HG02798 (cell line): ENCODE data around the gene SPECC1L.

Experiments used
- ATAC-seq: cut with Tn5 transposase; IDR thresholded peaks from one replicate; pipeline ENCODE4 v1.9.1; 2021; ENCODE audit warnings: mild to moderate bottlenecking; ENCODE audit not compliant: unreplicated experiment, poor library complexity

SPECC1L gene

DNA sequence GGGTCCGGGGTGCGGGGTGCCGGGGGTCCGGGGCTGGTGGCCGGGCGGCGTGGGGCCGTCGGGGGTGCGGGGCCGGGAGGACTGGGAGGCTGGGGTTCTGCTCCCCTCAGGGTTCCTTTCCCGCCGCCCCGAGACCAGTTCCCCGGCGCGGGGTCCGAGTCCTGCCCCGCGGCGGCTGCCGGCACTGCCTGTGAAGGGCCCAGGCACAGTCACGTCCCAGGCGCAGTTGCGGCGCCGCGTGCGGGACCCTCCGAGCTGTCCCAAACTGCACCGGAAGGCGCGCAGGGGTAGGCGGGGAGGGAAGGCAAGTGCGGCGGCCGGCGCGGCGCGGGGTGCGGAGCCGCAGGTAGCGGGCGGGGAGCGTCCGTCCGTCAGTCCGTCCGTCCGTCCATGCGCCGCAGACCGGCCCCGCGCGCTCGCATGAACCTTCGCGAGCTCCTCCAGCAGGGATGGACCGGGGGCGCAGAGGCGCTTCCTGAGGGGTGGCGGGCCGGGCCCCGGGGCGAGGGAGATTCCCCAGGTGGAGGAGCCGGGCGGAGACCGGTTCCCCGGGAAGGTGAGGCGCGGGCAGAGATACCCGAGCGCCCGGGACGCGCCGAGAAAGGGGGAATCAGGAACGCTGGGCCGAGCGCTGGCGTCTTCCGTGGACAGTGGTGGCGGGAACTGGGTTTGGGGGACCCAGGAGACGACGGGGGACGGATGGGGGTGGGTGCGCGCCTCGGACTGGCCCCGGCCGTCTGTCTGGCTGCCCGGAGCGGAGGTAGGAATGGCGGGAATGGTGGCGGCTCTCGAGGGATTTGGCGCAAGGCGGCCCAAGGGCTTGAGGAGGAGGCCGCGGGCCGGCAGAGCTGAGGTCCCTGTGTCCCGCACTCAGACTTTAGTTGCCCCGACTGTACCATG lies 153.6 kb downstream of the SPECC1L start:
- no peak for ATAC-seq

DNA sequence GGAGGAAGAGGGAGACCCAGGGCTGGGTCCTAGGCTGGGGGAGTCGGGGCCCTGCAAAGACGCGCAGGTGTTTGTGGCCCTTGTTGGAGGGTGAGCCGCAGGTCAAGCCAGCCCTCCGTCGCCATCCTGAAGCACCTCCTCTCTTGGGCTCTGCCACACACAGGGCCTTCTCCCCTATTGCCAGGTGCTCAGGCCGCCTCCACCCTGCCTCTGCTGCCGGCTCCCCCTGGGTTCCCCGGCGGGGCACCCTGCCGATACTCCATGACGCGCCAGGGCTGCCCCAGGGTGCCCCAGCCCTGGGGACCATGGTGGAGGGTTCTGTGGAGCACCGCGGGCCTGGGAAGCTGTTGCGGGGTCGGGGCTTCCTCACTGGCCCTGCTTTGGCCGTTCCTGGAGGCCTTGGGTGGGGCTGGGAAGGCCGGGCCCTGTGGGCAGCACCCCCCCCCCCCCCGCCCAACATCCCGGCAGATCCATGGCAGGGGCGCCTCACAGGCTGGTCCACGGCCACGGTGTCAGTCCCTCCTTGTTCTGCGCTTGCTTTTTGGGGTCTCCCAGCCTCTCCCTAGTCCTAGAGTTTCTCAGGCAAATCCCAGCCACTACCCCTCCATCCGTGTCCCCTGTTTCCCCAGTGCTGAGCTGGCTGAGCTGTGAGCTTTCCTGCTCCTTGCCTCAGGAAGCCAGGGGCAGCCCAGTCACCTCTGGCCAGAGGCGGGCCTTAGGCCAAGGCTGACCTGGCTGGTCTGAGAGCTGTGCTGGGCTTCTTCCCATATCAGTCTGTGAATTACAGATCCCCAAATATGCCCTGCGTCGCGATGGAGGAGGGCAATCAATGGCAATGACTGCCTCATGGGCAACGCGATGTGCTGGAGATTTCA lies 154.5 kb downstream of the SPECC1L start:
- no peak for ATAC-seq

DNA sequence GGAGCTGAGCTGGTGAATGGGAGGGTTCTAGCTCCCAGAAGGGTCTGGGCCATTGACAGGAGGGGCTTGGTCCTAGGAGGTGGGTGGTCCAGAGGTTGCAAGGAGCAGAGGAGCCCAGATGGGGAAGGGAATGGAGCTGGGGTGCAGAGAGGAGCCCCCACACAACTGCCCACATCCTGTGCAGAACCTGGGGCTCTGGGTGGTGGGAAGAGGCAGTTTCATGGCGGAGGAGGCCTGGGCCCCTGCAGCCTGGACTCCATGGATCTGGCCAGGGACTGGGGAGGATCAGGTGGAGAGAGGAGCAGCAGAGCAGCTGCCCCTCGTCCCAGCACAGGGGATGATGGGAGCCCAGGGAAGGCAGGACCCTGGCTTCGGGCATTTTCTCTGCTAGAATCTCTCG lies 155.8 kb downstream of the SPECC1L start:
- ATAC-seq: no peak

DNA sequence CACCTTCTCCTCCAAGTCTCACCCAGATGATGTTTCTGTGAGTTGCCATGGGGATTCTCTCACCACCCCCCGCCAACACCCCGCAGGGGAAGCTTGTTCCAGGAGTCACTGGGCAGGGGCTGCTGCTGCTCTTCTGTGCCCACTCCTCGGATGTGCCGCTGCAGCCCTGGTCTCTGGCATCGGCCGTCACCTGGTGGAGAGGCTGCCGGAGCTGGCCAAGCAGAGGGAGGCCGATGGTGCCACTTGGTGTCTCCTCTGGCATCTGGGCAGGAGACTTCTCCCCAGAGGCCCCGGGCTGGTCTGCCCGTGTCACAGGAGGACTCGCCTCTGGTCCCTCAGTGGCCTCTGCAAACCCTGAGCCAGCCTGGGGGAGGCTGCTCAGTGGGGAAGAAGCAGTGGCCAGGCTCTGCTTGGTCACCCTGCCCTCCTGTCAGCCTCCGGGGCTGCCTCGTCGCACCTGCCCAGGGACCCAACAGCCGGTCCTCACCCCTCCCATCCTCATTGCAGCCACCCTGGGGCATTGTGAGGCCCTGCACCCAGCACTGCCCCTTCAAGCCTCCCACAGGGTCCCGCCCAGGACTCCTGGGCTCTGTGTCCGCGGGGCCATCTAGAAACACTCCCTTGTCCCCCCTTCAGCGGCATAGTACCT lies 156.3 kb downstream of the SPECC1L start:
- ATAC-seq: no peak

DNA sequence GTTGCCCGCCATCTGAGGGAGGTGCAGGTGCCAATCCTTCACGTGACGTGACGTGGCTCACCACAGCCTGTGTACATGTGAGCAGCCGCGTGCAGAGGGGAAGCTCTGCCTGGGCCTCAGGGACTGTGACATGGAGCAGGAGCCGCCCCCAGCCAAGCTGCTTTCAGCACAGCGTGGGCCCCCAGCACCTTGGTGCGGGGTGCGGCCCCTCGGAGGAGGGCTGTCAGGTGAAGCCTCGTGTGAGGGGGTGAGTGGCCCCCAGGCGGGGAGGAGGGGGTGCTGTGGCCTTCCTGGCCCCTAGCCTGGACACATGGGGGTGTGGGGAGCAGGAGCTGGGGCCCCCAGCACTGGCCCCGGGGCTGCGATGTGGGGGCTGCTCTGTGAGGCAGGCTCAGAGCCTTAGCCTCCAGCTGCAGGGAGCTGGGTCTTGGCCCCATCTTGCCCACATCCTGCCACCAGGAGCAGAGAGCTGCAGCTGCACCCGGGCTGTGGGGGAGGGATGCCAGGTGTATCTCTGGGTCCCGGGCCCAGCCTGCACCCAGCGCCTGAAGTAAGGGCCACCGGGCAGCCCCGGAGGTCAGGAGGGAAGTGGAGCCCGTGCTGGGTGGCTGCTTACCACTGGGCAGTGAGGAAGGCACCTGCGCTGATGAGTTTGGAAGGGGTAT lies 157.0 kb downstream of the SPECC1L start, which contains the start of gene ADORA2A:
Gene ADORA2A (plus strand): TSS at position 100 of the 665 bp plus-strand sequence. CDS start 5,806 bp downstream, outside the sequence.
- ATAC-seq: peak; percentile 59

DNA sequence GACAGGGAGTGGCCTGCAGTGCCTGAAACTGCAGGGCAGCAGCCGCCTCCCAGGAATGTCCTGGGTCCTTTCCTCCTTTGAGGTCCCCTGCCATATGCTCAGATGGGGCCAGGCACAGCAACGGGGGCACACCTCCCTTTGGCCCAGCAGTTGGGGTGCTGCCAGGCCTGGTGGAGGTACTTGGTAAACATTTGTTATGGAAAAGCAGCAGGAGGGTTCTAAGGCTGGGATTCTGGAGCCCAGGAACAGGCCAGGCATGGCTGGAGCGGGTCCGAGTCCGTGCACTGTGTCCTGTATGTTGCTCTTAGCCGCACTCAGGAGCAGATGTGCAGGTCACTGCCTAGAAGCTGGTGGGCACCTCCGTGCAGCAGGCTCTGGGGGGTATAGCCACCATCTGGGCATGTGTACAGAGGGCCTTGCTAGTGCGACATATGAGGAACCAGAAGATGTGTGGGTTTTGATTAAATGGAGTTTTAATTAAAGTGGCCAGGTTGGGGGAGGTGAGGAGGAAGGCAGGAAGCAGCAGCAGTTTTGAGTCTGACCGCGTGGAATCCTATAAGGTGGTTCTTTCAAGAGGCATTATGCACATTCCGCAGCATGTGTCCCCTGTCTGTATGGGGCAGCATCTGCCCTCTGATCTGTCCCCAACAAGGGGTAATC lies 158.2 kb downstream of the SPECC1L start:
- no peak for ATAC-seq

DNA sequence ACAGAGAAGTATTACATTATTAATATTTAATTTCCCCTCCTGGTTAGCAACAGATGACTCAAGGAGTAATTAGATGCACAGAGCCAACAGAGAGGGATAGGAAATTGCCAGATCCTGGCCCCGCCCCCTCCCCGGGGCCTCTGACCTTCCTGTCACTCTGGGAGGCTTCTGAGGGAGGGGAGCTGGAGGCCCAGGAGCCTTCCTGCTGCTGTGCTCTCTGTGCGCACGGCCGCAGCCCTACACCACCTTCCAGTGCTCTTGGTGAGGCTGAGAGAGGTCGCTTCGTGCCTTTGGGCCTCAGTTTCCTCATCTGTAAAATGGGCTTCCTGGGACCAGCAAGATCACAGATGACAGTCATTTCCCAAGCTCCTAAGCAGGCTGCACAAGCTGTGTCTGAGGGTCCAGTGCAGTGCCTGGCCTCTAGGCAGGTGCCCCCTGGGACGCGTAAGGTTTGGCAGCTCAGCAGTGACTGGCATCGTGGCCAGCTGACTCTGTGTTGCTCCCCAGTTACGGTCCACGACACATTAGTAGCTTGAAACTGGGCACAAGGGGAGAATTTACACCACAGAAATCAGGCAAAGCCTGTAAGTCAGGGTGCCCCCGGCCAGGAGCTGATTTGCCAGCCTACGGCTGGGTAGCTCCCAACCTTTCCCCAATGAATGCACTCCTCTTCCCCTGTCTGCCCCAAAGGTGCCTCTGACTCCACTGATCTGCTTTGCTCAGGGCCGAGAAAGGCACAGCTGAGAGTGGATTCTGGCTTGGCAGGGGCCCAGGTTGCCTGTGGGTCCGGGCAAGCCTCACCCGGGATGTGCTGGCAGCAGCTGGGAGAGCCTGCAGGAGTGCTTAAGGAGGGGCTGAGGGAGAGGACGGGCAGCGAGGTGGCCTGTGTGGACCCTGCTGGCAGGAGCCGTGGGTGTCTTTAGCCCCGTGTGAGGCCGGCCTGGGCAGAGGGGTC lies 159.1 kb downstream of the SPECC1L start:
- ATAC-seq: no peak

DNA sequence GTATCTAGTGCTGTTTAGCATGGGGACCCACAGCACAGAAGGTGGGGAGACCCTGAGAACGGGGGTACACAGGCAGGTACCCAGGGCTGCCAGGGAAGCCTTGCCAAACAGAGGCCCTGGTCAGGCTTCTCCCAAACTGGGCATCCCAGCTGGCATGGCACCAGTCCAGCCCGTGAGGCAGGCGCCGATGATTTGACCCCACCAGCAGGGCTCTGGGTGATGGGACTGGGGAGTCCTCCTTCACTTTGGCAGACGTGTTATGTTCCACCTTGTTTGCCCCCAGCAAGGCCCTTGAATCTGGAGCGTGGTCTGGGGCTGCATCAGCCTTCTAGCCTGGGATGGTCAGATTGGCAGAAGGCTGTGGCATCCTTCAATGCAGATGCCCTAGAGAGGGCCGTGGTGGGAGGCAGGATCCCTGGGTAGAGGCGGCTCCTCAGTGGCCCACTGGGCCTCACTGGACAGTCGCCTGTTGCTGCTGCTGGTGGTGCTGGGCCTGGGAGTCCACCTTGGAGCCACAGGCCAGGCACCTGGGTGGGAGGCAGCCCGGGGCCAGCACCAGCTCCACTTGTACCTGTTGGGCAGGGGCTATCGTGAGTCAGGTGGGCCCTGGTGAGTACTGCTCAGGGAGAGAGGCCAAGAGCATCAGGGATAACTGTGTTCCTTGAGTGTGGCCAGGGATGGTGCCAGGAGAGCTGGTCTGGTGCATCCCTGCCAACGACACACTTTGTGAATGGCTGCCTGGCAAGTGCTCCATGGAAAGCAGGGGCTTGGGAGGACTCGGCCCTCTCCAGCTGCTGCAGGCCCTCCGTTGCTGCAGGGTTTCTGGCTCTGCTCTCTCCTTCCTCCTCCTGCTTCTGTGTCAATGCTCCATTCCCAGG lies 160.0 kb downstream of the SPECC1L start:
- no peak for ATAC-seq

DNA sequence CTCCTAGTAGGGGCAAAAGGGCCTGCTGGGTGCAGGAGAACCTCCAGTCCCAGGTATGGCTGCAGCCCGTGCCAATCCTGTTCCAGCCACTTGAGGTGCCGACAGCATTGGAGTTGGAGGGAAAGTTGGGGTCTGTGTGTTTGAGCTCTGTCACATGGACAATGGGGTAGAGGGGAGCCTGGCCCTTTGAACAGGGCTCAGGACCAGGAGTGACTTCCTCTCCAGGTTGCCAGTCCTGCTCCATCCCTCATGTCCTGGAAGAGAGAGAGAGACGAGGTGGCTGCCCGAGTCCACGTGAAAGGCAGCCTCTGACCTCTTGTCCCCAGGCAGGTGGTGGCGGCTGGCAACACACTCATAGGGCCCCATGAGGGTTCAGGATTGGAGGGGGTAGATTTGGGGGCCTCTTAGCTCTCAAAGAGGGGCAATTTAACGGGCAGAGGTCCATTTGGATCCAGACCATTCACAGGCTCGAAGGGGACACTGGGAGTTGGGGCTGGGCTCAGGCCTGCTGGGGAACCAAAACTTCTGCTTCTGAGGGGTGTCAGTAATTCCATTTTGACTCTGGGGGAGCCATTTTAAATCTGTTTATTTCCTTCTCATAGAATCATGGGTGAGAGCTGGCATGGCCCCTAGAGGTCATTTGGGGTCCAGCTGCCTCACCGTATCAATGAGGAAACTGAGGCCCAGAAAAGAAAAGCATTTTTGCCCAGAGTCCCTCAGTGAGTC lies 160.8 kb downstream of the SPECC1L start:
- no peak for ATAC-seq

DNA sequence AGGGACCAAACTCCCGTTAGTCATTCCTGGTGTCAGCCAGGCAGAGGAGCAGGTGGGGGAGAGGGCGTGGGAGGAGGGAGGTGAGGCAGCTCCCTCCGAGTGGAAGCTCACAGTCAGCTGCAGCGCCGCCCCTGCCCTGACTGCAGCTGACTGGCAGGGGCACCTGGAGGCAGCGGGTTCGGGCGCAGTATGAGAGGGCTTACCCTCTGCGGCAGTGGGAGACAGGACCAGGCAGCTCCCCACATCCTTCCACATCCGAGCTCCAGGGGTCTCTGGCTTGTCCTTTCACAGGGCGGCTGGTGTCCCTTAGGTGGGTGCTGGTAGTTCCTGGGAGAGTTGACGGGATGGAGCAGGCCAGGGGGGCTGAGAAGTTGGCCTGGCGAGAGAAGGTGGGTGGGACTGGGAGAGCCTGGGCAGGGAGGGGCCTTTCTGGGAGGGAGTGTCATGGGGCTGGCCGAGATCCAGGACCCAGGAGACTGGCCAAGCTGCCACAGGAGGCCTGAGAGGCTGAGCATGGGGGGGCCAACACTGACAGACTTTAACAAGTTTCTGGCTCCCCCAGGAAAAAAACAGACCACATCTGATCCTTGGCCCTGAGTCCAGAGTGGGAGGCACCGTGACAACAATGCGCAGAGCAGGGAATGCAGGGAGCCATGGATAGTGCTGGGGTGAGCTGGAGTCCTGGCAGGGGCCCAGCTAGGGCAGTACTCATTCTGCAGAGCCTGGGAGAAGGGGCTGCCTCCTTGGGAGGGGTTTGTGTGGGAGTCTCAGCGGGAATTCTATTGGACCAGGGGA lies 161.6 kb downstream of the SPECC1L start:
- no peak for ATAC-seq

DNA sequence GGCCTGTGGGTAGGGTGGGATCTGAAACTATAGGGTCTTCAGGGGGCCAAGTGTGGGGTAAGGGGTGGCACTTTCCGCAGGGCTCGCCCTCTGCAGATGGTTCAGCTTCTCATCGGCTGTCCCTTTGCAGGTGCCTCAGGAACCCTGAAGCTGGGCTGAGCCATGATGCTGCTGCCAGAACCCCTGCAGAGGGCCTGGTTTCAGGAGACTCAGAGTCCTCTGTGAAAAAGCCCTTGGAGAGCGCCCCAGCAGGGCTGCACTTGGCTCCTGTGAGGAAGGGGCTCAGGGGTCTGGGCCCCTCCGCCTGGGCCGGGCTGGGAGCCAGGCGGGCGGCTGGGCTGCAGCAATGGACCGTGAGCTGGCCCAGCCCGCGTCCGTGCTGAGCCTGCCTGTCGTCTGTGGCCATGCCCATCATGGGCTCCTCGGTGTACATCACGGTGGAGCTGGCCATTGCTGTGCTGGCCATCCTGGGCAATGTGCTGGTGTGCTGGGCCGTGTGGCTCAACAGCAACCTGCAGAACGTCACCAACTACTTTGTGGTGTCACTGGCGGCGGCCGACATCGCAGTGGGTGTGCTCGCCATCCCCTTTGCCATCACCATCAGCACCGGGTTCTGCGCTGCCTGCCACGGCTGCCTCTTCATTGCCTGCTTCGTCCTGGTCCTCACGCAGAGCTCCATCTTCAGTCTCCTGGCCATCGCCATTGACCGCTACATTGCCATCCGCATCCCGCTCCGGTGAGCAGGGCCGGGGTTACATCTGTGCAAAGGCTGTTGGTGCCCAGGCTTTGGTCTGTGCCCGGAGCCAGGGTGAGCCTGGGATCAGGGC lies 162.6 kb downstream of the SPECC1L start:
- no peak for ATAC-seq

DNA sequence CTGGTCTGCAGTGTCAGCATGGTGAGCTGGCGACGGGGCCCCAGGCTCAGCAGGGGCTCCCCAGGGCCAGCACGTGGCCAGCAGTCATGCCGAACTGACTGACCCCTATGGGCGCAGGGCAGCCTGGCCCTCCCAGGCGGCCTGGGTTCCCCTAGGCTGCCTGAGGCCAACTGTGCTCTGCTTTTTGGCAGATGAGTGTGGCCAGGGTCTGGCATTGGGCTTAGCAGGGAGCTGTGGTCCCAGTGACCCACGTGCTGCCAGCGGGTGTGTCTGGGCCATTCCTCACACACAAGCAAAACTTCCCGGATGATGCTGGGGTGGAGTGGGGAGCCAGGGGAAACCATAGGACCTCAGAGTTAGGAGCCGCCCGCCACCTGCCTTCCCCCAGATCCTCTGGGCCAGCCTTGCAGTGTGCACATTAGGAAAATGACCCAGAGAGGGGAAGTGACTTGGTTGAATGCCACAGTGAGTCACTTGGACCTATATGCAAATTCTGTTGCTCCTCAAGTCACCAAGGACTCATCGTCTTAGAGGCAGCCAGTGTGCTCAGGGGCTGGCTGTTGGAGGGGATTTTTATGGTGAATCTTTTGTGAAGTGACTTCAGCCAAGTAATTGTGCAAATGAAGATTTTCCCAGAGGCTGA lies 163.3 kb downstream of the SPECC1L start:
- ATAC-seq: peak; percentile 68

DNA sequence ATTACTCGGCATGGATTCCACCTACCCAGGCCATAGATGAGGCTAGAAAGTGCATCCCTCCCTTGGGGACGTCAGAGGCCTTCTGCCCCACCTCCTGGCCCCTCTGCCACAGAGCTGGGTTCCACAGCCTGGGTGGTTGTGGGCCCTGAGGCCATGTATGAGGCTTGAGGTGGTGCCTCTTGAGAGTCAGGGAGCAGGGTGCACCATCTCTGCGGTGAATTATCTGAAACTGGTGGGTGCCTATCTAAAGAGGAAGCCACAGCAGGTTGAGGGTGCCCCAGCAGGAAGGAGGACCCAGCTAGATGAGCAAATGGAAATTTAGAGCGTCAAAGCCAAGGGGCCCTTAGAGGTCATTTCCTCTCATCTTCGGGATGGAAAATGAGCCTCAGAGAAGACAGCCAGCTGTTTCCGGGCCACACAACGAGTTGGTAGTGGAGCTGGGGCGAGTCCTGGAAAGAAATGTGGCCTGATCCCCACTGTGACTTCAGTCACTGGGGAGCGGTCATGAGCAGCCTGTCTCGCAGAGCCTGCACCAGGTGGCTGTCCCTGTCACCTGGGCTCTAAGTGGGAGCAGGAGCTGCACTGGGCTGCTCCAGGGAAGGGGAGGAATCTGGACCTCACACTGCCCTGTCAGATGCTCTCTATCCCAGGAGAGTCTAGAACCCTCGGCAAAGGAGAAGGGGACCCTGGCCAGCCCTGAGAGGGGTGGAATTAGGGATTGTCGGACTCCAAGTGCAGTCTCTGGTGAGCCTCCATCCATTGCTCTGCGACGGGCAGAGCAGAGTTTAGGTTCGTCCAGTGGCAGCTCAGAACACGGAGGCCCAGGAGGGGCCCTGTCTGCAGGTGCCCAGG lies 164.1 kb downstream of the SPECC1L start:
- ATAC-seq: peak; percentile 49

DNA sequence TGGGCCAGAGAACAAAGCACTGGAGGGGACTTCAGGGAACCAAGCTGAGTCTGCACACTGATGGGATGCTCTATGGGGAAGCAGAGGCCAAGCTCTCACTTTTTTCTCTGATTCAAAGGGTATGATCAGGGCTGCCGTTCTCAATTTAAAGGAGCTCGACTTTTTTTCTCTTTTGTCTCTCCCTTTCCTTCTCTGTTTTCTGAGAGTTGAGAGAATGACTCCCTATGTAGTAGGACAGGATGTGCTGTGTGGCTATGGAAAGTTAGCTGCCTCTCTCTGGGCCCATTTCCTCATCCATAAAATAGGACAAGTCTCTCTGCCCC lies 164.7 kb downstream of the SPECC1L start:
- no peak for ATAC-seq
